MM.1S (cell line): ENCODE data around the gene MYMK.

ENCODE experiments used
- DNase-seq: peaks from one replicate; pipeline ENCODE4 v3.0.0-alpha.2; 2015
- H2AFZ ChIP-seq: fragments of 300-600 bp; sonication (generic); 2 replicates; pipeline ENCODE4 v1.6.0; 2016; ENCODE audit warnings: antibody characterized with exemption, low read length
- H3F3A ChIP-seq: fragments of 300-600 bp; sonication (generic); 2 replicates; pipeline ENCODE4 v1.6.1; 2016; ENCODE audit warnings: mild to moderate bottlenecking, antibody characterized with exemption, low read length, moderate library complexity, mixed read lengths; ENCODE audit not compliant: insufficient read depth
- H3K27ac ChIP-seq: fragments of 300-600 bp; sonication (generic); 2 replicates; pipeline ENCODE4 v1.5.1; 2016; ENCODE audit warnings: mild to moderate bottlenecking, low read length
- H3K27me3 ChIP-seq: fragments of 300-600 bp; sonication (generic); replicated peaks from 2 replicates; pipeline ENCODE4 v1.6.0; 2016; ENCODE audit warnings: low read length; ENCODE audit not compliant: insufficient read depth
- H3K36me3 ChIP-seq: fragments of 300-600 bp; sonication (generic); replicated peaks from 2 replicates; pipeline ENCODE4 v1.6.1; 2016; ENCODE audit warnings: mild to moderate bottlenecking, low read length, mixed read lengths; ENCODE audit not compliant: insufficient read depth
- H3K4me1 ChIP-seq: fragments of 300-600 bp; sonication (generic); 2 replicates; pipeline ENCODE4 v1.6.1; 2016; ENCODE audit warnings: low read length, mixed read lengths
- H3K4me2 ChIP-seq: fragments of 300-600 bp; sonication (generic); 2 replicates; pipeline ENCODE4 v1.6.0; 2016; ENCODE audit warnings: low read depth, low read length
- H3K4me3 ChIP-seq: fragments of 300-600 bp; sonication (generic); 2 replicates; pipeline ENCODE4 v1.5.1; 2016; ENCODE audit warnings: low read length, mixed read lengths
- H3K79me2 ChIP-seq: fragments of 300-600 bp; sonication (generic); 2 replicates; pipeline ENCODE4 v1.6.1; 2016; ENCODE audit warnings: mixed run types, low read length, mixed read lengths
- H3K9ac ChIP-seq: fragments of 300-600 bp; sonication (generic); 2 replicates; pipeline ENCODE4 v1.6.1; 2016; ENCODE audit warnings: low read length, mixed read lengths
- H3K9me2 ChIP-seq: fragments of 300-600 bp; sonication (generic); replicated peaks from 2 replicates; pipeline ENCODE4 v1.6.1; 2016; ENCODE audit warnings: mild to moderate bottlenecking, low read length, mixed read lengths; ENCODE audit not compliant: insufficient read depth
- H3K9me3 ChIP-seq: fragments of 300-600 bp; sonication (generic); replicated peaks from 2 replicates; pipeline ENCODE4 v1.6.1; 2016; ENCODE audit warnings: mild to moderate bottlenecking, low read length, mixed read lengths; ENCODE audit not compliant: insufficient read depth
- H4K20me1 ChIP-seq: fragments of 300-600 bp; sonication (generic); 2 replicates; pipeline ENCODE4 v1.6.1; 2016; ENCODE audit warnings: mild to moderate bottlenecking, low read length, moderate library complexity, mixed read lengths; ENCODE audit not compliant: insufficient read depth
- EZH2 ChIP-seq: fragments of 300-600 bp; sonication (generic); optimal IDR thresholded peaks from 2 replicates; pipeline ENCODE3; 2017; ENCODE audit warnings: low read depth, mild to moderate bottlenecking, antibody characterized with exemption, low read length, mixed read lengths
- EZH2phosphoT487 ChIP-seq: fragments of 300-600 bp; sonication (generic); IDR thresholded peaks from 2 replicates; pipeline ENCODE4 v1.6.1; 2018; ENCODE audit warnings: antibody characterized with exemption, low read length
- TF ChIP-seq, protein P1 (sequence below): fragments of 300-600 bp; sonication (generic); IDR thresholded peaks from 2 replicates; pipeline ENCODE4 v1.5.1; 2016; ENCODE audit warnings: antibody characterized with exemption, low read length, mixed read lengths

The MYMK gene

DNA sequence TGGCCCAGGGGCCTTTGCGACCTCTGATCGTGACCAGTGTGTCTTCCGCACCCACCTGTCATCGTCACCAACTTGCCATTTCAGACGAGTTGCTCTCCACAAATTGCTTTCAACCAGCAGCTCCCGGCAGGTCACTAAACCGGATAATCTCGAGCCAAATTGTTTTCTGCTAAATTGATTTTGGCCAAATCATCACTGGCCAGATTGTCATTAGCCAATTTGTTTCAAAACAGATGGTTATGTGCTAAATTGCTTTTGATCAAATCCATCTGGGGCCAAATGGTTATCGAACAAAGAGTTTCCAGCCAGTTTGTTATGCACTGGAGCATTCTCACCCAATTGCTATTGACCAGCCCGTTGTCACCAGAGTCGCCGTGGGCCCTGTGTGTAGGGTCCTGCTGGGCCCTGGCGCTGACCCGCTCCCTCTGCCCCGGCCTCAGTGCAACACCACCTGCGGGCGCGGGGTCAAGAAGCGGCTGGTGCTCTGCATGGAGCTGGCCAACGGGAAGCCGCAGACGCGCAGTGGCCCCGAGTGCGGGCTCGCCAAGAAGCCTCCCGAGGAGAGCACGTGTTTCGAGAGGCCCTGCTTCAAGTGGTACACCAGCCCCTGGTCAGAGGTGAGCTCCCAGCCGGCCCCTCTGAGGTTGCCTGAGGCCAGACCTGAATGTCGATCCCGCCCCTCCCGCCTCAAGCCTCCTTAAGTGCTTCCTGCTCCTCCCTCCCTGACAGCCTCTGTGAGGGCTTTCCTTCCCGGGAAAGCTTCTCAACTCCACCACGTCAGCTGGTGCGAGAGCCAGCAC is 45.3 kb upstream of the MYMK start:
- no peaks in the 10 kb centered on the region for H3K9me3 ChIP-seq
- H3K4me3 ChIP-seq, result no peak overlapping the region
- no peaks in the 10 kb centered on the region for H3K79me2 ChIP-seq
- H3K4me2 ChIP-seq, result no peak overlapping the region
- H3K9me2 ChIP-seq, result no peaks in the 10 kb centered on the region
- H3K9ac ChIP-seq, result no peak overlapping the region
- DNase-seq, result no peak
- H4K20me1 ChIP-seq, result no peaks in the 10 kb centered on the region
- H3K27ac ChIP-seq, result no peak overlapping the region
- no peaks in the 10 kb centered on the region for H3K4me1 ChIP-seq
- no peaks in the 10 kb centered on the region for H3F3A ChIP-seq
- H3K36me3 ChIP-seq, result no peaks in the 10 kb centered on the region
- no peak for TF ChIP-seq EZH2phosphoT487
- no peak for TF ChIP-seq EZH2
- TF ChIP-seq, protein P1, sequence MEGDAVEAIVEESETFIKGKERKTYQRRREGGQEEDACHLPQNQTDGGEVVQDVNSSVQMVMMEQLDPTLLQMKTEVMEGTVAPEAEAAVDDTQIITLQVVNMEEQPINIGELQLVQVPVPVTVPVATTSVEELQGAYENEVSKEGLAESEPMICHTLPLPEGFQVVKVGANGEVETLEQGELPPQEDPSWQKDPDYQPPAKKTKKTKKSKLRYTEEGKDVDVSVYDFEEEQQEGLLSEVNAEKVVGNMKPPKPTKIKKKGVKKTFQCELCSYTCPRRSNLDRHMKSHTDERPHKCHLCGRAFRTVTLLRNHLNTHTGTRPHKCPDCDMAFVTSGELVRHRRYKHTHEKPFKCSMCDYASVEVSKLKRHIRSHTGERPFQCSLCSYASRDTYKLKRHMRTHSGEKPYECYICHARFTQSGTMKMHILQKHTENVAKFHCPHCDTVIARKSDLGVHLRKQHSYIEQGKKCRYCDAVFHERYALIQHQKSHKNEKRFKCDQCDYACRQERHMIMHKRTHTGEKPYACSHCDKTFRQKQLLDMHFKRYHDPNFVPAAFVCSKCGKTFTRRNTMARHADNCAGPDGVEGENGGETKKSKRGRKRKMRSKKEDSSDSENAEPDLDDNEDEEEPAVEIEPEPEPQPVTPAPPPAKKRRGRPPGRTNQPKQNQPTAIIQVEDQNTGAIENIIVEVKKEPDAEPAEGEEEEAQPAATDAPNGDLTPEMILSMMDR, result no peak
- H2AFZ ChIP-seq, result no peak overlapping the region
- peaks cover 89% of the 10 kb centered on the region for H3K27me3 ChIP-seq

GRCh38 chr9:133569121-133569785 is 44.5 kb upstream of the MYMK start:
- Histone ChIP-seq H2AFZ (no peak overlapping the region), H3K79me2 (no peaks in the 10 kb centered on the region), H3K9me2 (no peaks in the 10 kb centered on the region), H3K4me2 (no peak overlapping the region), H3K4me3 (no peak overlapping the region), H3K36me3 (no peaks in the 10 kb centered on the region), H4K20me1 (no peaks in the 10 kb centered on the region), H3F3A (no peaks in the 10 kb centered on the region), H3K9me3 (no peaks in the 10 kb centered on the region), H3K9ac (no peak overlapping the region), H3K4me1 (no peaks in the 10 kb centered on the region), H3K27ac (no peak overlapping the region), H3K27me3 (peaks cover 83% of the 10 kb centered on the region)
- TF ChIP-seq, protein P1, result no peak
- TF ChIP-seq EZH2 (no peak), EZH2phosphoT487 (no peak)
- DNase-seq, result no peak

- H4K20me1 ChIP-seq, result no peaks in the 10 kb centered on the region
- no peaks in the 10 kb centered on the region for H3K9me3 ChIP-seq
- H3K4me1 ChIP-seq, result no peaks in the 10 kb centered on the region
- H3K9ac ChIP-seq, result no peak overlapping the region
- peaks cover 73% of the 10 kb centered on the region for H3K27me3 ChIP-seq
- no peaks in the 10 kb centered on the region for H3K79me2 ChIP-seq
- no peaks in the 10 kb centered on the region for H3K9me2 ChIP-seq
- no peaks in the 10 kb centered on the region for H3F3A ChIP-seq
- no peak overlapping the region for H2AFZ ChIP-seq
- H3K4me3 ChIP-seq, result no peak overlapping the region
- no peak for TF ChIP-seq EZH2
- no peak for TF ChIP-seq EZH2phosphoT487
- TF ChIP-seq, protein P1, result no peak
- no peak overlapping the region for H3K4me2 ChIP-seq
- no peak overlapping the region for H3K27ac ChIP-seq
- DNase-seq, result no peak
- no peaks in the 10 kb centered on the region for H3K36me3 ChIP-seq
Observed at GRCh38 chr9:133568186-133568585, 43.4 kb upstream of the MYMK start.
